ENCODE data around the gene C16orf87. TPM values are rescaled to one million over a fixed set of nuclear protein-coding genes. Genes with fewer than 3 reads are reported as not detected.
A peak's percentile ranks its signal among the peaks of the same experiment; 100 is the strongest.

The C16orf87 gene
- total RNA-seq, 2 experiments from 2014 or later, result 12.5 to 14.7 TPM

DNA sequence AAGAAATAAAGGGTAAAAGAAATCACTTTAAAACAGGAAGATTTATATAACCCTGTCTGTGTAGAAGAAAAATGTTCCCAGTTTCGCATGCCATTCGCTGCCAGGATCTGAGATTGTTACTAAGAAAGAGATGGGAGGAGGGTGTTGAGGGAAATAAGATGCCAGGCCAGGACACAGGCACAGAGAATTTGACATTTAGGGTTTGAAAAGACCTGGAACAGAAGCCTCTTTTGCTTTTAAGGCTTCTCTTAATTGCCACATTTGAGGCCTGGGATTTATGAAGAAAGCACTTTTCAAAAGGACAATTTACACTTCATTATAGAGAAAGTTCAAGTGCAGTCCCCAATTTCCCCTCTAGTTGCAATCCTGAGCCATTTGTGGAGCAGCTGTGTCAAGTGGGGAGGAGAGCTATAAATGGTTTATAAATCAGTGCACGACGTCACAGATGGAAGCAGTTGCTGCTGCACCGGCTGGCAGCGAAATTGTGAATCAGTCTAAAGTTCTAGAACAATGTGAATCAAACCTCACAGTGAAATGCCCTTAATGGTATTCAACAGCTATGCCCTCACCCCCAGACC lies 26.5 kb upstream of the C16orf87 start:
- TF ChIP-seq, protein P1, sequence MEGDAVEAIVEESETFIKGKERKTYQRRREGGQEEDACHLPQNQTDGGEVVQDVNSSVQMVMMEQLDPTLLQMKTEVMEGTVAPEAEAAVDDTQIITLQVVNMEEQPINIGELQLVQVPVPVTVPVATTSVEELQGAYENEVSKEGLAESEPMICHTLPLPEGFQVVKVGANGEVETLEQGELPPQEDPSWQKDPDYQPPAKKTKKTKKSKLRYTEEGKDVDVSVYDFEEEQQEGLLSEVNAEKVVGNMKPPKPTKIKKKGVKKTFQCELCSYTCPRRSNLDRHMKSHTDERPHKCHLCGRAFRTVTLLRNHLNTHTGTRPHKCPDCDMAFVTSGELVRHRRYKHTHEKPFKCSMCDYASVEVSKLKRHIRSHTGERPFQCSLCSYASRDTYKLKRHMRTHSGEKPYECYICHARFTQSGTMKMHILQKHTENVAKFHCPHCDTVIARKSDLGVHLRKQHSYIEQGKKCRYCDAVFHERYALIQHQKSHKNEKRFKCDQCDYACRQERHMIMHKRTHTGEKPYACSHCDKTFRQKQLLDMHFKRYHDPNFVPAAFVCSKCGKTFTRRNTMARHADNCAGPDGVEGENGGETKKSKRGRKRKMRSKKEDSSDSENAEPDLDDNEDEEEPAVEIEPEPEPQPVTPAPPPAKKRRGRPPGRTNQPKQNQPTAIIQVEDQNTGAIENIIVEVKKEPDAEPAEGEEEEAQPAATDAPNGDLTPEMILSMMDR (IDR thresholded peaks at IDR 0.05), result peak; percentile 26
- Mint-ChIP-seq H3K4me1 (ENCODE audit: low read depth) (peaks cover 7% of the 10 kb centered on the region), H3K27ac (no peak overlapping the region), H3K9me3 (no peaks in the 10 kb centered on the region), H3K4me3 (no peak overlapping the region), H3K27me3 (no peaks in the 10 kb centered on the region), H3K36me3 (ENCODE audit: low read depth) (no peaks in the 10 kb centered on the region)
- ATAC-seq, result peak; percentile 32
- ChIA-PET POLR2A (interaction anchor here (0.6 kb wide), 1 partner anchor 151 kb away, joined by 4 read pairs; no protein-coding TSS in a partner anchor), CTCF (interaction anchor here (1.1 to 1.4 kb wide), 3 partner anchors 50 to 68 kb away, joined by 3 to 4 read pairs (median 3); no protein-coding TSS in a partner anchor)
- DNase-seq, result peak; percentile 15
- intact Hi-C loops (cut with micrococcal nuclease), result no loop called here

DNA sequence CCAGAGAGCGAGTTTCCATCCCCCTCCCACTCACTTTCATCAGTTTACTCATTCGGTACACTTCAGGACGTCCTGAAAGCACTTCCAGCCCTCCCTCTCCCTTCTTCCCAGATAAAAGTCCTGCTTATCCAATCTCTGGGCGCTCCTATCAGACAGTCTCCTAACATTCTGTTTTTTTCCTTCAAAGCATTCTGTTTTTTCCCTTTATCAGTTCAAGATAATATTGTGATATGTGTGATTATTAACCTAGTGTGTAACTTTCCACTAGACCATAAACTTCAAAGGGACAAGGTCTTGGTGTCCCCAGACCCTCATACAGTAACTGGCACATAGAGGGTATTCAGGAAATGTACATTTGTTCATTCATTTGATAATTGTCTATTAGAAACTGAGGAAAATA lies 24.4 kb upstream of the C16orf87 start:
- DNase-seq (no peak), ATAC-seq (no peak)
- POLR2A ChIA-PET, result no interaction called here
- CTCF ChIA-PET, result interaction anchor here (1.8 to 4.0 kb wide), 3 partner anchors 9 to 53 kb away, joined by 5 to 56 read pairs (median 23); no protein-coding TSS in a partner anchor
- TF ChIP-seq, protein P1 (IDR thresholded peaks at IDR 0.05), result no peak
- H3K36me3 Mint-ChIP-seq (ENCODE audit: low read depth), result no peaks in the 10 kb centered on the region
- no peaks in the 10 kb centered on the region for H3K9me3 Mint-ChIP-seq
- peaks cover 6% of the 10 kb centered on the region for H3K4me1 Mint-ChIP-seq (ENCODE audit: low read depth)
- H3K27me3 Mint-ChIP-seq, result no peaks in the 10 kb centered on the region
- intact Hi-C loops (cut with micrococcal nuclease), result no loop called here
- H3K4me3 Mint-ChIP-seq, result no peak overlapping the region
- no peak overlapping the region for H3K27ac Mint-ChIP-seq

DNA sequence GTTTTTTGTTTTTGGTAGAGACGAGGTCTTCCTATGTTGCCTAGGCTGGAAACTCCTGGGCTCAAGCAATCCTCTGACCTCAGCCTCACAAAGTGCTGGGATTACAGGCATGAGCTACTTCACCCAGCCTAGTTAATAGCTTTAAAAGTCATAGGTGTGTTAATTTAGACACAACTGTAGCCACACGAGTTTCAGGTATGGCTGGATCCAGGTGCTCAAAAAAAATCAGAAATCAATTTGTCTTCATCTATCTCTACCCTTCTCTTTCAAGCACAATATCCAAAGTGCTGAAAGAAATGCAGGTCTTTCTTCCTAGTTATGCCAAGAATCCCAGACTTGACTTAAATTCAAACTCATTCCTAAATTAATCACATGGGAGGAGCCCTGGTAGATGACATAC lies 23.9 kb upstream of the C16orf87 start:
- ATAC-seq, result no peak
- TF ChIP-seq, protein P1 (IDR thresholded peaks at IDR 0.05), result no peak
- H3K9me3 Mint-ChIP-seq, result no peaks in the 10 kb centered on the region
- no peak overlapping the region for H3K27ac Mint-ChIP-seq
- no peak for DNase-seq
- POLR2A ChIA-PET, result no interaction called here
- CTCF ChIA-PET, result interaction anchor here (0.6 to 4.0 kb wide), 19 partner anchors 9 to 1310 kb away, joined by 3 to 56 read pairs (median 5); no protein-coding TSS in a partner anchor
- no peaks in the 10 kb centered on the region for H3K27me3 Mint-ChIP-seq
- intact Hi-C loops (cut with micrococcal nuclease), result loop anchor here (5.0 kb wide), 1 partner anchor 57 kb away; no protein-coding TSS in a partner anchor
- H3K36me3 Mint-ChIP-seq (ENCODE audit: low read depth), result no peaks in the 10 kb centered on the region
- no peak overlapping the region for H3K4me3 Mint-ChIP-seq
- H3K4me1 Mint-ChIP-seq (ENCODE audit: low read depth), result peaks cover 1% of the 10 kb centered on the region

DNA sequence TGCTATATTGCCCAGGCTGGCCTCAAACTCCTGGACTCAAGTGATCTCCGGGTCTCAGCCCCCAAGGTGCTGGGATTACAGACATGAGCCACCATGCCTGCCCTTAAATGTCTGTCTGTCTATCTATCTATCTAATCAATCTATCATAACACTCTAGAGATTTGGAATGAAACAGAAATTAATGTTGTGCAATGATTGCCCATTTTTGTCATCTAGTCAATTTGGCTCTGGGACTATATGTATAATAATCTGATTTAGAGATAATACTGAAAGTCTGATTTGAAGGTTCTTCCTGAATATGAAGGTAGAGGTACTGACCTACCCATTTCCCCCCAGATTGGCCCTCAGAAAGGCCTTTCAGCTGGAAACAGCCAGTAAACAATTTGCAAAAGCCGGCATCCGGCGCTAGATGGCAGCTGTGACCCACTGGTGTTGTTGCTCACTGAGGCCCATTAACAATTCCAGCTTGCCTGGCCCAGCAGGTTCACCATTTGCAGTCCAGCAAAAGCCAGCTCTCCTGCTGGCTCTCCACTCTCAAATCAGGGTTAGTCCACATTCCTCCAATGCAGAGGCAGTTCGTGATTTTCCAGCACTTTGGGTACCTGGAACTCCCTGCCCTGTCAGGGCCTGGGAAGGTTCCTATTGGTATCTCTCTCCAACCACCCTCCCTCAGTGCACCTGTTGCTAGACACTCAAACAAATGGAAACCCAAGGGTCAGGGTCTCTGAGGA lies 22.9 kb upstream of the C16orf87 start:
- TF ChIP-seq, protein P1 (IDR thresholded peaks at IDR 0.05), result peak; percentile 80
- ATAC-seq (peak; percentile 51), DNase-seq (peak; percentile 73)
- no peaks in the 10 kb centered on the region for H3K36me3 Mint-ChIP-seq (ENCODE audit: low read depth)
- intact Hi-C loops (cut with micrococcal nuclease), result loop anchor here (5.0 kb wide), 1 partner anchor 58 kb away; no protein-coding TSS in a partner anchor
- H3K27ac Mint-ChIP-seq, result no peak overlapping the region
- no peaks in the 10 kb centered on the region for H3K27me3 Mint-ChIP-seq
- ChIA-PET CTCF (interaction anchor here (0.6 to 4.0 kb wide), 40 partner anchors 8 to 1311 kb away, joined by 3 to 56 read pairs (median 4); partner anchors contain the start of gene NETO2), POLR2A (interaction anchor here (0.6 kb wide), 1 partner anchor 164 kb away, joined by 3 read pairs; no protein-coding TSS in a partner anchor)
- no peak overlapping the region for H3K4me3 Mint-ChIP-seq
- H3K9me3 Mint-ChIP-seq, result no peaks in the 10 kb centered on the region
- H3K4me1 Mint-ChIP-seq (ENCODE audit: low read depth), result no peaks in the 10 kb centered on the region

Data from activated CD8-positive, alpha-beta T cell treated with anti-CD3 and anti-CD28 coated beads for 36 hours (primary cell).